GM21515 (cell line): ENCODE results near the gene NELFB.

ENCODE experiments used
- ATAC-seq: cut with Tn5 transposase; IDR thresholded peaks from one replicate; pipeline ENCODE4 v1.9.1; 2021; ENCODE audit not compliant: unreplicated experiment

The NELFB gene

GRCh38 chr9:137254624-137255447 lies at the start of gene NELFB:
NELFB (plus strand) TSS chr9:137255327.
- peak; percentile 78 for ATAC-seq

GRCh38 chr9:137206602-137207001 lies 48.5 kb upstream of the NELFB start:
- ATAC-seq, result no peak

DNA sequence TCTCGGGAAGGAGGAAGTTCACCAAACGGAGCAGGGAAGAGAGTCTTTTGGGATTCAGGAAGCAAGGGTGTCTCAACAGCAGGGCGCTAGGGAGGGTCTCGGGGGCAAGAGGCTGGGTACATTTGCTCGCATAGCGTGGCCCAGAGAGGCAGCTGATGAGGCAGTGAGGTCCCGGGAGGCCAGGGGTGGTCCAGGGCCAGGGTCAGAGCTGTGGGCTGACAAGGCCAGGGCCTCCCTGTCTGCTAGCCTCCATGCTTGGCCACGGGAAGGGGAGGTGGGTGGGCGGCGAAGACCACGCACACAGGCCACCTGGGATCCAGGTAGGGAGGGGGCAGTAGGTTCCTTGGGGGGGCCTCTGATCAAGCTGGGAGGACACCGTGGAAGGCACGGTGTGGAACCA lies 43.6 kb upstream of the NELFB start:
- ATAC-seq, result no peak

- no peak for ATAC-seq
These were observed 42.6 kb upstream of the NELFB start for GRCh38 chr9:137212520-137212919.

DNA sequence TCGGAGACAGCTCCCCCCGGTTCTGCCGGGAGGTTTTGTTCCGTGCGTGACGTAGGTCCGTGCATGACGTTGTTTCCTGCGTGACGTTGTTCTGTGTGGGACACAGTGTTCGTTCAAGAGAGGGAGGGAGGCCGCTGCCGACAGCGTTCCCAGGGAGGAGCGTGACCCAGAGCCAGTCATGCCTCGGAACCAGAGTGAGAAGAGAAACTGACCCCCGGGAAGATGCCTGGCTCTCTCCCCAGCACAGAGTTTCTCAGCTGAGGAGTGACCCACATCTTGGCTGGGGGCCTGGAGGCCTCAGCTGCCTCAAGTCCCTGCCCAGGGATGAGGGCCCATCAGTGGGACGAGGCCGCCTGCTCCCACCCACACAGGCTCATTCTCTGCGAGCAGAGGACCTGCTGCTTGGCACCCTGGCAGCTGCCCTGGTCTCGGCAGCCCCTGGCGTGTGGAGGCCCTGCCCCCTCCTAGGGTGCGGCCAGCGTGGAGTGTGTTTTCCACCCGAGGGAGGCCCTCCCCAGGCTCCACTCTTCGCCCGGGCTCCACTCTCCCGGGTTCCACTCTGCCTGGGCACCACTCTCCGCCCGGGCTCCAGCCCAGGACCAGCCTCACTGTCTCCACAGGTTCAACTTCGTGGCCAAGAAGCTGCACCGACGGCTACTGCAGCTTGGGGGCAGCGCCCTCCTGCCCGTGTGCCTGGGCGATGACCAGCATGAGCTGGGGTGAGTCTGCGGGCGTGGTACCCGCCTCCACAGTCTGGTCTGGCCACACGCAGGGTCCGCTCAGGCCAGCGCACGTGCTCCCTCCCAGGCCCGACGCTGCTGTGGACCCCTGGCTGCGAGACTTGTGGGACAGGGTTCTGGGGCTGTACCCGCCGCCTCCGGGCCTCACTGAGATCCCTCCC lies 41.7 kb upstream of the NELFB start:
- no peak for ATAC-seq

DNA sequence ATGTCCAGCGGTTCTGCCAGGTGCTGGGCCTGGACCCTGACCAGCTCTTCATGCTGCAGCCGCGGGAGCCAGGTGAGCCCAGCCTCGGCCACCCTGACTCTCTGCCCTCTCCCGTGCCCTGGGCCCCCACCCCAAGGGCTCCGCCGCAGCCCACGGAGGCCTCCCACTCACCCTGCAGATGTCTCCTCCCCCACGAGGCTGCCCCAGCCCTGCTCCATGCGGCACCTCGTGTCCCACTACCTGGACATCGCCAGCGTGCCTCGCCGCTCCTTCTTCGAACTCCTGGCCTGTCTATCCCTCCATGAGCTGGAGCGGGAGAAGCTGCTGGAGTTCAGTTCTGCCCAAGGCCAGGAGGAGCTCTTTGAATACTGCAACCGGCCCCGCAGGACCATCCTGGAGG lies 40.5 kb upstream of the NELFB start:
- no peak for ATAC-seq

DNA sequence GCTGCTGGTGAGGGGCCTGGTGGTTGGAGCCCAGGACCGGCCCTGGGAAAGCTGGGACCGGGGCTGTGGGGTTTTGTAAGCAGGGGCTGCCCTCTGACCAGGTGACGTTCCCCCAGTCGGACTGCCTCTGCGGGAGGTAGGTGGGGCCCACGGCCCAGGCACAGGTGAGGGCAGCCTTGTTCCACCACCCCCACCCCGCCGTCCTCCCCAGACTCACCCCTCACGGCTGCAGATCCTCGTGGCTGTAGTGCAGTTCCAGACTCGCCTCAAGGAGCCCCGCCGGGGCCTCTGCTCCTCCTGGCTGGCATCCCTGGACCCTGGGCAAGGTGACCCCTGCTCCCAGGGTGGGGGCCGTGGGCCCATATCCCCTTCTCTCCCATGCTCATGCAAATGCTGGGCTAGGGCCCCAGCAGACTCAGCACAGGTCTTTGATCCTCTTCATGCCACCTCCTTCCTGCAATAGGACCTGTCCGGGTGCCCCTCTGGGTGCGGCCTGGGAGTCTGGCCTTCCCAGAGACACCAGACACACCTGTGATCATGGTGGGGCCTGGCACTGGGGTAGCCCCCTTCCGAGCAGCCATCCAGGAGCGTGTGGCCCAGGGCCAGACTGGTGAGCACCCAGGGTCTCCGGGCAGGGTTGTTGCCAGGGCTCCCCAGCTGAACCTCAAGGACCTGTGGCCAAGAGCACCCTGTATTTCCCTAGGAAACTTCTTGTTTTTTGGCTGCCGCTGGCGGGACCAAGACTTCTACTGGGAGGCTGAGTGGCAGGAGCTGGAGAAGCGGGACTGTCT lies 39.7 kb upstream of the NELFB start:
- ATAC-seq, result no peak

- no peak for ATAC-seq
These were observed 38.8 kb upstream of the NELFB start for GRCh38 chr9:137216188-137216965.

- no peak for ATAC-seq
These were observed 37.6 kb upstream of the NELFB start for GRCh38 chr9:137217276-137218211.

- no peak for ATAC-seq
These were observed 36.8 kb upstream of the NELFB start for GRCh38 chr9:137218212-137218753.

- ATAC-seq, result no peak
These were observed 36.3 kb upstream of the NELFB start for GRCh38 chr9:137218754-137219271.

DNA sequence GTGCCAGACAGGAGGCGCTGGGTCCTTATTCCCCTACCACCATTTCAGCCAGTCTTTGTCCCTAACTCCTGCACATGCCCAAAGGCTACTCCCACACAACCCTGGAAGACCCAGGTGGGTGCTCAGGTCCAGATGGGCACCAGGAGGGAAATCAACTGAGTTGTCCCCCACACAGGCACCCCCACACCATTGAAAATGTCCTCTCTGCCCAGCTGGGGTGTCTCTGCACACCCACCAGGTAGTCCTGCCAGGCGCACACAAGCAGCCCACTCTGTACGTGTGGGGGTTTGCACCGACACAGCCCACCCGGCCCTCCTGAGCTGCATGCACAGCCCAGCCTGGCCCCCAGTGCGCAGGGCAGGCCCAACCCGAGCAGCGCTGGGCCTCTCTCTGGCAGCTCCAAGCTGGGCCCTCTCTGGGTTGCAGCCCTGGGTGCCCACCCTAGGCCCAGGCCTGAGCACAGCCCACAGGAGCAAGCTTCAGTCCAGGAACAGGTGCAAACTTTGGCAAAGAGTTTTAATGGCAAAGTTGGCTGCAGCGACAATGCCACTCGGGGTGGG lies 35.3 kb upstream of the NELFB start:
- no peak for ATAC-seq

DNA sequence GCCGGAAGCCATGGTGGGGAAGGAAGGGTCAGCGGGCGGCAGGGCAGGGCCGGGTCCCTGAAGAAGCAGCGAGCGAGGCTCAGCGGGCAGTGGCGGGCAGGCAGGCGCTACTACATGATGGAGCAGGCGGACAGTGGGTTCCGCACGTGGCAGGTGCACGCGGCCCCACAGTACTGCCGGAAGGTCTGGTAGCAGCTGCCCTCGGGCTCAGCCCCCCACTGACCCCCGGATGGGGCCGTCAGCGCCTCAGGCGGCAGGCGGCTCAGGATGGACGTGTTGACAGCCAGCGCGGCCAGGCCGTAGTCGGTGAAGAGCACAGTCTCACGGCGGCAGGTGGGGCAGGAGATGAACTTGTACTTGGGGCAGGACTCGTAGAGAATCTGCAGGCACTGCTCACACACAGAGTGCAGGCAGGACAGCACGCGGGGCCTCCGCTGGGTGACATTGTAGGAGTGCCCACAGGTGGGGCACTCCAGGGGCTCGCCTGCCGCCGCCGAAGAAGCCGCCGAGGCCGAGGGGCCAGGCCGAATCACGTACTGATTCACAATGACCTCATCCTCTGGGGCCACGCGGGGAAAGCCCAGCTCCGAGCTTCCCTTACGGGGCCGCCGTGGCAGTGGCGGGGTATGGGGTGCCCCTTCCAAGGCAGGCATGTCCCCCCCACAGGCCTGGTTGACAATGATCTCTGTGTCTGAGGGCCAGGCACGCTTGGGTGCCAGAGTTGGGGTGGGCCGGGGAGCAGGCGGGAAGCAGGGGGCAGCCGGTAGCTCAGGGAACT lies 34.6 kb upstream of the NELFB start:
- no peak for ATAC-seq

GRCh38 chr9:137221095-137221505 lies 34.0 kb upstream of the NELFB start:
- no peak for ATAC-seq

DNA sequence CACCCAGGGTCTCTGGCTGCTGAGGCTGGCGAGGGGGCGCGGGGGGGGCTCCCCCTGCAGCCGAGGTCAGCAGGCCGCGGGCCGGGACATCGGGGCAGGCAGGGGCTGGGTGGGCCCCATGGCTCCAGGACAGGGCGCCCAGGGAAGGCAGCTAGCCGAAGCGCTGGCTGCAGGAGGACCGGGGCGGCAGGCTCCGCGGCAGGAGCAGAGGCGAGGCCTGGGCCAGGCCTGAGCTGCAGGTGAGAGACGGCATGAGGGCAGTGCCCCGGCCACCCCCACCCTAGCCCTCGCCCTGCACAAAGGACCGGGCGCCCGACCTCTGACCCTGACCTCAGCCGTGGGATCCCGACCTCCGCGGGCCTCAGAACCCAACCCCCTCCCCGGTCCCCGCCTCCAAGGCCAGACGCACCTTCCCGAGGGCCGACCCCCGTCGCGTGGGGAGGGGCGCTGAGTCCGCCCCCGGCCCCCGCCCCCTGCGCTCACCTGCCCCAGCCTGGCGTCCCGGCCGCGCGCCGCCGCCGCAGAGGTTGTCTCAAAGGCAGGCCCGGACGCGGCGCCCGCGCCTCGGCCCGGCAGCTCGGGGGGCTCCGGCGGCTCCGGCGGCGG lies 33.5 kb upstream of the NELFB start:
- ATAC-seq, result no peak

GRCh38 chr9:137222190-137223077 lies 32.7 kb upstream of the NELFB start, which contains the start of gene RNF208:
RNF208 (minus strand) TSS chr9:137222240; CDS start chr9:137221212, 1,028 bp downstream.
- ATAC-seq, result no peak
